Cardiac fibroblast (primary cell): ENCODE results near the gene DNAAF1.
A peak's percentile ranks its signal among the peaks of the same experiment; 100 is the strongest.

Experiments
- DNase-seq, 2 donors: peaks; one replicate each; pipeline versions ENCODE4 v3.0.0 to v3.0.0-alpha.2; 2010; ENCODE audit warnings: low read depth in 2 of 2
- H3K4me3 ChIP-seq, 2 donors: replicated peaks in 1 of 2; 1 replicate in 1 of 2; 2 replicates in 1 of 2; pipeline ENCODE4 v1.5.1; 2011; ENCODE audit warnings: low read depth in 2 of 2, low read length in 2 of 2, mild to moderate bottlenecking in 2 of 2, moderate library complexity in 1 of 2
- CTCF ChIP-seq: IDR thresholded peaks from one replicate; pipeline ENCODE4 v1.5.1; 2011; ENCODE audit warnings: low read depth, mild to moderate bottlenecking, low read length, inconsistent platforms

DNAAF1 gene

GRCh38 chr16:84218956-84219355 lies 73.8 kb downstream of the DNAAF1 start:
- TF ChIP-seq CTCF: no peak
- no peak overlapping the region for H3K4me3 ChIP-seq
- DNase-seq: no peak

DNA sequence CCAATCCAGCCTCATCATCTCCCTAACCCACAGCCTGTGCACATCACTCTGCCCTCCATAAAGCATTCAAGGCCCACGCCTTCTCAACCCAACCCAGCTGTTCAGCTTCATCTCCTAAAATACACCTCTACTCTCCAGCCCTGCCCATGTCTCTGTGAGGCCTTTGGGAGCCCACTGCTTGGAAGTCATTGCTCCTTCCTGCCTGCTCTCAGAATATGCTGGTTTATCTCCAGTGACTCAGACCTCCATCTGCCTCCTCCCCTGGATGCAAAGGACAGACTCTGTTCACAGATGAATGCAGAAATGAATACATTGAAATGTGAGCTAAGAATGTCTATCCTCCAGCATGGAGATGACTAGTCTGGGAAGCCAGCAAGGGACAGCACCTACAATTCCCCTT lies 75.7 kb downstream of the DNAAF1 start:
- H3K4me3 ChIP-seq: no peak overlapping the region
- peak; percentile 54 to 64 for DNase-seq
- no peak for TF ChIP-seq CTCF

- H3K4me3 ChIP-seq: no peak overlapping the region
- TF ChIP-seq CTCF: no peak
- no peak for DNase-seq
Measured at GRCh38 chr16:84223456-84223855, 78.3 kb downstream of the DNAAF1 start.

DNA sequence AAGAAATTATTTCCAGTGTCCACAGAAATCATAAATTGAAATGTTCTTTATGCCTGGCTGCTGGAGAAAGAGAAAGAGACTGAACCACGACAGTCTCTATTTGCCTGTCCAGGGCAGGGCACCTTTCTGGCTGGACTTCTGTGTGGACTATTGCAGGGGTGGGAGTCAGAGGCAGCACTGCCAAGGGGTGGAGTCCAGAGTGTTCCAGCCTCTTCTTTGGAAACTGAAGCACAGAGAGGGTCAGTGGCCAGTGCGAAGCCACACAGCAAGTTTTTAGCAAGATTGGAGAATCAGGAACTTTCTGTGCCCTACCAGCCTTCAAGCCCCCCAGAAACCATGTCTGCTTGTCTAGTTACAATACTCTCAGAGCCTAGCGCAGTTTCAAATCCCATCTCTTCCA lies 79.4 kb downstream of the DNAAF1 start:
- H3K4me3 ChIP-seq: no peak overlapping the region
- DNase-seq: no peak
- TF ChIP-seq CTCF: no peak

DNA sequence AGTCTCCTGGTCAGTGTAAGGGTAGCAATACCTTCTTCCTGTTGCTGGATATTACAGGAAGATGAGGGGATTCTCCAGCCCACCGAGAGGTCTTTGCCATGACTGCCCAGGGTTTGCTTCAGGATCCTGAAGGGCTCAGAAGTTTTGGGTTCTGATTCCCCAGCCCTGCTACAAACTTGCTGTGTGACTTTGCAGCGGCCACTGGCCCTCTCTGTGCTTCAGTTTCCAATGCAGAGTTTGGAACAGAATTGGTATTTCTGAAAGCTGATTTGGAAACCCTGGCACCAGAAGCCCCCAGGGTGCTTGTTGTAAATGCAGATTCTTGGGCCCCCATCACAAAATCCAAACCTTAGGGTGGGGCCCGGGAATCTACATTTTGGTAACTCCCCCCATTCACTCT lies 80.0 kb downstream of the DNAAF1 start:
- H3K4me3 ChIP-seq: no peak overlapping the region
- no peak for TF ChIP-seq CTCF
- DNase-seq: no peak

- no peak overlapping the region for H3K4me3 ChIP-seq
- DNase-seq: no peak
- no peak for TF ChIP-seq CTCF
Measured at GRCh38 chr16:84225571-84225970, 80.5 kb downstream of the DNAAF1 start.

- H3K4me3 ChIP-seq: no peak overlapping the region
- TF ChIP-seq CTCF: no peak
- DNase-seq: no peak
Measured at GRCh38 chr16:84226026-84226425, 80.9 kb downstream of the DNAAF1 start.
